ENCODE data around the gene PYGO2. TPM values are rescaled to one million over a fixed set of nuclear protein-coding genes. Genes with fewer than 3 reads are reported as not detected.

Gene PYGO2
- total and polyA plus RNA-seq, 2 experiments from 2014 or later = 45.3 to 45.6 TPM

- Histone ChIP-seq H3K36me3 (peaks cover 1% of the 10 kb centered on the region), H3K4me1 (ENCODE audit: low read depth) (peaks cover 51% of the 10 kb centered on the region), H3K27me3 (no peaks in the 10 kb centered on the region), H3K27ac (peak within 1 kb of the TSS; percentile 94), H3K9me3 (ENCODE audit: low read depth) (no peaks in the 10 kb centered on the region), H3K4me3 (peak within 1 kb of the TSS; percentile 47)
- peak; percentile 91 to 94 for DNase-seq (ENCODE audit: low read depth in 1 of 2, low spot score in 1 of 2)
- TF ChIP-seq, protein P1, sequence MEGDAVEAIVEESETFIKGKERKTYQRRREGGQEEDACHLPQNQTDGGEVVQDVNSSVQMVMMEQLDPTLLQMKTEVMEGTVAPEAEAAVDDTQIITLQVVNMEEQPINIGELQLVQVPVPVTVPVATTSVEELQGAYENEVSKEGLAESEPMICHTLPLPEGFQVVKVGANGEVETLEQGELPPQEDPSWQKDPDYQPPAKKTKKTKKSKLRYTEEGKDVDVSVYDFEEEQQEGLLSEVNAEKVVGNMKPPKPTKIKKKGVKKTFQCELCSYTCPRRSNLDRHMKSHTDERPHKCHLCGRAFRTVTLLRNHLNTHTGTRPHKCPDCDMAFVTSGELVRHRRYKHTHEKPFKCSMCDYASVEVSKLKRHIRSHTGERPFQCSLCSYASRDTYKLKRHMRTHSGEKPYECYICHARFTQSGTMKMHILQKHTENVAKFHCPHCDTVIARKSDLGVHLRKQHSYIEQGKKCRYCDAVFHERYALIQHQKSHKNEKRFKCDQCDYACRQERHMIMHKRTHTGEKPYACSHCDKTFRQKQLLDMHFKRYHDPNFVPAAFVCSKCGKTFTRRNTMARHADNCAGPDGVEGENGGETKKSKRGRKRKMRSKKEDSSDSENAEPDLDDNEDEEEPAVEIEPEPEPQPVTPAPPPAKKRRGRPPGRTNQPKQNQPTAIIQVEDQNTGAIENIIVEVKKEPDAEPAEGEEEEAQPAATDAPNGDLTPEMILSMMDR (IDR thresholded peaks at IDR 0.05; ENCODE audit: low read depth, low read length) = peak; percentile 58
Measured at GRCh38 chr1:154955718-154956543, 5.7 kb downstream of the PYGO2 start, which contains the start of gene PBXIP1. PBXIP1 (minus strand) TSS chr1:154956099; CDS start chr1:154953721, 2,378 bp downstream.

DNA sequence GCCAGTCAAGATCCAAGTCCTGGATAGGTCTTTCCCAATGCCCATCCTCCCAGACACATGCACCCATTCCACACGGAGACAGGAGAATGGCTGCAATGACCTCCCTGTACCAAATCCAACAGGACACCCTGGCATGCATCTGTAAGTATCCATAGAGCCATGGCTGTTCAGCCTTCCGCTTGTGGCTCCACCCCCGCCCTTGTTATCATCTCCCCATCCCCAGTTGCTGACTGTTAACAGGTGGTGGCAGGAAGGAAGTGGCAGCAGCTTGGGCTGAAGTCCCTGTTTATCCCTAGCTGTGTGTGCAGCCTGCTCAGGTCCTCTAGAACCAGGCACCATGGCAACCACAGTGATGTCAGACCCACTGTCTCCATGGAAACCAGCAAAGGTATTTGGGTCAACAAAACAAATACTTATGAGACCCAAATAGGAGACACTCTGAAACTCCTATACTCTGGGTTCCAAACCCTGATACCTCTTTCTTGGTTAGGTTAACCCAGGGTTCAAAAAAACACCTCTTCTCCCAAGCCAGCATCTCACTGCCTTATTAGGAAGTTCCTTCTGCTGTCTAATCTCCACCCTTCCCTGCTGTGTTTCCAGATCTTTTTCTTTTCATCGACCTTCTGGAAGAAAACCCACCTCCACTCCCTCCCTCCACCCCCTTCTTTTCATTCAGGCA lies 6.4 kb downstream of the PYGO2 start:
- peak; percentile 55 to 83 for DNase-seq (ENCODE audit: low read depth in 1 of 2, low spot score in 1 of 2)
- Histone ChIP-seq H3K27me3 (no peaks in the 10 kb centered on the region), H3K27ac (peak overlapping the region; percentile 94), H3K36me3 (peaks cover 5% of the 10 kb centered on the region), H3K9me3 (ENCODE audit: low read depth) (no peaks in the 10 kb centered on the region), H3K4me3 (peak overlapping the region; percentile 47), H3K4me1 (ENCODE audit: low read depth) (peaks cover 45% of the 10 kb centered on the region)
- TF ChIP-seq, protein P1 (IDR thresholded peaks at IDR 0.05; ENCODE audit: low read depth, low read length) = no peak

DNA sequence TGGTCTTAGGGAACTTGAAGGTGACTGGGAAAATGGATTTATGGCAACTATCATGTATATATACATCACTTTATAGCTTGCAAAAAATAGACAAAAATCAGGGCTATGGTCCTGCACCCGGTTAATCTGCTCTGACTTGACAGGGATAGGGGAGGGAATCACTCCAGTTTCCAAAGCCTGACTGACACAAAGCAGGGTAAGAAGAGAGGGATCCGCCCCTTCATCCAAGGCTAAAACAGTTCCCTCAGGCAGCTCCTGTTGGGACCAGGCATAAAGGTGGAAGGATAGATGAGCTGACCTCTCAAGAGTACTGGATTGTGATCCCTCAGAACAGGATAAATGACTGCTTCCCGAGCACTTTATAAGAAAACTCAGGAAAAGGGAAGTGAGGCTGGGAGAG lies 7.0 kb downstream of the PYGO2 start:
- H3K4me3 ChIP-seq = no peak overlapping the region
- peaks cover 45% of the 10 kb centered on the region for H3K4me1 ChIP-seq (ENCODE audit: low read depth)
- H3K27me3 ChIP-seq = no peaks in the 10 kb centered on the region
- H3K9me3 ChIP-seq (ENCODE audit: low read depth) = no peaks in the 10 kb centered on the region
- H3K27ac ChIP-seq = peak overlapping the region; percentile 94
- DNase-seq (ENCODE audit: low read depth in 1 of 2, low spot score in 1 of 2) = no peak
- peaks cover 5% of the 10 kb centered on the region for H3K36me3 ChIP-seq
- TF ChIP-seq, protein P1 (IDR thresholded peaks at IDR 0.05; ENCODE audit: low read depth, low read length) = no peak

GRCh38 chr1:154953611-154954038 lies 8.0 kb downstream of the PYGO2 start:
- Histone ChIP-seq H3K4me3 (peak overlapping the region; percentile 0), H3K9me3 (ENCODE audit: low read depth) (no peaks in the 10 kb centered on the region), H3K4me1 (ENCODE audit: low read depth) (peaks cover 45% of the 10 kb centered on the region), H3K27ac (peak overlapping the region; percentile 94), H3K27me3 (no peaks in the 10 kb centered on the region), H3K36me3 (peaks cover 5% of the 10 kb centered on the region)
- DNase-seq (ENCODE audit: low read depth in 1 of 2, low spot score in 1 of 2) = peak in 1 of 2 donors; percentile 51
- TF ChIP-seq, protein P1 (IDR thresholded peaks at IDR 0.05; ENCODE audit: low read depth, low read length) = no peak

DNA sequence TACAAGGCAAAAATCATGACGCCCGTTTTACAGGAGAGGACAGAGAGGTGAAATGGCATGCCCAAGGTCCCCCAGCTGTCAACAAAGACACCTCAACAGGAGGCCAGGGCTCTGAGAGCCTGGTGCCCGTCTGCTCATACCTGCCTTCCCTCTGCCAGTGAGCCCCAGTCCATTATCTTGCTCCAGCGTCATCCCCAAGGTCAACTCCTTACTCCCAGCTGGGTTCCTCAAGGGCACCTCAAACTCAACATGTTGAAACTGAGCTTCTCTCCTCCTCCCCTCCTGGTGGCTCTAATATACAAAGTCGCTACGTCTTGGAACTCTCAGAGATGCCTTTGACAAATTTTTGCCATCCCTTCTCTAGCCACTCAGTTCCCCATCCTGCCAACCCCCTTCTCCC lies 8.9 kb downstream of the PYGO2 start:
- no peak for DNase-seq (ENCODE audit: low read depth in 1 of 2, low spot score in 1 of 2)
- no peaks in the 10 kb centered on the region for H3K27me3 ChIP-seq
- TF ChIP-seq, protein P1 (IDR thresholded peaks at IDR 0.05; ENCODE audit: low read depth, low read length) = no peak
- H3K36me3 ChIP-seq = peaks cover 5% of the 10 kb centered on the region
- peaks cover 45% of the 10 kb centered on the region for H3K4me1 ChIP-seq (ENCODE audit: low read depth)
- H3K27ac ChIP-seq = peak overlapping the region; percentile 94
- H3K4me3 ChIP-seq = no peak overlapping the region
- H3K9me3 ChIP-seq (ENCODE audit: low read depth) = no peaks in the 10 kb centered on the region

Measured in cardiac muscle cell (in vitro differentiated cells and primary cell).